Endothelial cell of umbilical vein (primary cell): ENCODE data around the gene PYM1. TPM values are rescaled to one million over a fixed set of nuclear protein-coding genes. Genes with fewer than 3 reads are reported as not detected.

ENCODE experiments used
- BruUV-seq: library from RNA; stranded (reverse); fragments of 400-500 nt; replicated peaks from 2 replicates; lab custom pipeline; 2021; lab: Mats Ljungman, UMichigan
- CTCF ChIA-PET: fragments of 300-600, 350-600 bp; sonication (Branson Sonifier 250); formaldehyde crosslinking; loops from one replicate; lab custom pipeline; 2021; ENCODE audit warnings: antibody characterized with exemption, inconsistent platforms; lab: Charles Lee
- POLR2A ChIA-PET: fragments of 300-600, 350-600 bp; sonication (Branson Sonifier 250); formaldehyde crosslinking; loops from one replicate; lab custom pipeline; 2021; ENCODE audit warnings: antibody characterized with exemption, inconsistent platforms; lab: Charles Lee
- DNase-seq: peaks from one replicate; pipeline ENCODE4 v3.0.0-alpha.2; 2011; ENCODE audit warnings: low read depth, low spot score
- FAIRE-seq: peaks from 2 replicates; lab custom pipeline; 2011; peaks lifted over from hg19 to GRCh38; lab: Jason Lieb, UNC
- H2AFZ ChIP-seq: 2 replicates; pipeline ENCODE4 v1.6.0; 2012; ENCODE audit warnings: low read depth, low read length, control low read depth, inconsistent platforms
- H3K27ac ChIP-seq: 2 replicates; pipeline ENCODE4 v1.5.1; 2011; ENCODE audit warnings: low read depth, mild to moderate bottlenecking, control low read depth, low read length, moderate library complexity; ENCODE audit not compliant: insufficient read depth
- H3K27me3 ChIP-seq, 2 experiments: 2 replicates each; pipeline versions ENCODE4 v1.6.0 to v1.6.1; 2011; ENCODE audit warnings: low read length in 2 of 2, mixed read lengths in 1 of 2; ENCODE audit not compliant: control insufficient read depth in 2 of 2, insufficient read depth in 2 of 2
- H3K36me3 ChIP-seq, 2 experiments: 2 replicates in 1 of 2; 3 replicates in 1 of 2; pipeline ENCODE4 v1.5.1; 2011; ENCODE audit warnings: low read length in 2 of 2, mild to moderate bottlenecking in 1 of 2, moderate library complexity in 1 of 2; ENCODE audit not compliant: control insufficient read depth in 2 of 2, insufficient read depth in 2 of 2; ENCODE audit errors: extremely low read depth in 1 of 2
- H3K4me1 ChIP-seq: 3 replicates; pipeline ENCODE4 v1.5.1; 2011; ENCODE audit warnings: mild to moderate bottlenecking, low read length; ENCODE audit not compliant: control insufficient read depth, insufficient read depth; ENCODE audit errors: extremely low read depth
- H3K4me2 ChIP-seq: 2 replicates; pipeline ENCODE4 v1.6.1; 2011; ENCODE audit warnings: low read length, control low read depth, mixed read lengths; ENCODE audit not compliant: insufficient read depth
- H3K4me3 ChIP-seq, 3 experiments: fragments of 200-600 bp in 1 of 3; sonication (generic), shearing (Covaris generic) in 1 of 3; replicated peaks in 1 of 3; 2 replicates each; pipeline ENCODE4 v1.5.1; 2011 to 2016; ENCODE audit warnings: control low read depth in 3 of 3, low read length in 3 of 3, mild to moderate bottlenecking in 2 of 3, inconsistent platforms in 1 of 3, low read depth in 1 of 3, moderate library complexity in 1 of 3; ENCODE audit not compliant: insufficient read depth in 1 of 3
- H3K79me2 ChIP-seq: 2 replicates; pipeline ENCODE4 v1.6.0; 2012; ENCODE audit warnings: low read length, inconsistent platforms; ENCODE audit not compliant: control insufficient read depth, insufficient read depth
- H3K9ac ChIP-seq: replicated peaks from 2 replicates; pipeline ENCODE3; 2011; ENCODE audit warnings: low read length, control low read depth; ENCODE audit not compliant: insufficient read depth; ENCODE audit errors: extremely low read depth
- H3K9me1 ChIP-seq: replicated peaks from 3 replicates; pipeline ENCODE4 v1.6.0; 2011; ENCODE audit warnings: mild to moderate bottlenecking, low read length; ENCODE audit not compliant: control insufficient read depth, insufficient read depth; ENCODE audit errors: extremely low read depth
- H3K9me3 ChIP-seq: replicated peaks from 2 replicates; pipeline ENCODE4 v1.5.1; 2012; ENCODE audit warnings: low read length, inconsistent platforms; ENCODE audit not compliant: control insufficient read depth, insufficient read depth
- H4K20me1 ChIP-seq: replicated peaks from 2 replicates; pipeline ENCODE3; 2011; ENCODE audit warnings: mild to moderate bottlenecking, low read length; ENCODE audit not compliant: control insufficient read depth, insufficient read depth; ENCODE audit errors: extremely low read depth
- FOS ChIP-seq: IDR thresholded peaks from 2 replicates; pipeline ENCODE4 v1.6.1; 2011; ENCODE audit warnings: mild to moderate bottlenecking, low read length, moderate library complexity, borderline replicate concordance; ENCODE audit not compliant: insufficient read depth
- GATA2 ChIP-seq: IDR thresholded peaks from 2 replicates; pipeline ENCODE4 v1.7.0; 2011; ENCODE audit warnings: low read depth, mild to moderate bottlenecking, moderate library complexity, mixed read lengths, low read length; ENCODE audit not compliant: insufficient read length, insufficient read depth
- JUN ChIP-seq: IDR thresholded peaks from 2 replicates; pipeline ENCODE4 v1.6.1; 2011; ENCODE audit warnings: borderline replicate concordance, low read depth; ENCODE audit not compliant: insufficient read length, insufficient read depth
- MAX ChIP-seq: IDR thresholded peaks from 2 replicates; pipeline ENCODE4 v1.6.1; 2011; ENCODE audit not compliant: insufficient read depth, insufficient read length
- MYC ChIP-seq: IDR thresholded peaks from one replicate; pipeline ENCODE4 v1.6.1; 2011; ENCODE audit warnings: mild to moderate bottlenecking, low read depth, low read length
- POLR2A ChIP-seq: IDR thresholded peaks from 2 replicates; pipeline ENCODE4 v1.6.1; 2012; ENCODE audit warnings: low read depth, mild to moderate bottlenecking, control low read depth, low read length
- dilution Hi-C: fragments of 300-500 bp; cut with MboI; formaldehyde crosslinking; loops from one replicate; pipeline ENCODE4 v1.15.0; 2019; ENCODE audit warnings: low sequenced_read_pairs; ENCODE audit not compliant: extremely low pct_ligation_motif_present
- intact Hi-C: fragments of 100-400 bp; cut with micrococcal nuclease; formaldehyde crosslinking; loops from one replicate; pipeline ENCODE4 v1.10.0; 2022
- polyA plus RNA-seq, 4 experiments: library from polyadenylated mRNA; depleted of rRNA in 3 of 4; stranded (reverse) in 3 of 4; unstranded in 1 of 4; fragments of >200 nt; gene quantifications; 2 replicates each; pipeline versions ENCODE4 v1.2.1 to v1.2.3, GENCODE V29; 2011 to 2012; ENCODE audit warnings: missing spikeins in 1 of 4
- total RNA-seq: library from RNA; stranded (reverse); gene quantifications from 2 replicates; pipeline ENCODE4 v1.2.3, GENCODE V29; 2021

The PYM1 gene
- total and polyA plus RNA-seq, 2 donors (not counting 3 experiments of a cell fraction or from before 2014, with no cell fraction given): 18.7 to 23.5 TPM

- ChIA-PET CTCF (interaction anchor here (0.6 to 3.0 kb wide), 12 partner anchors 13 to 235 kb away, joined by 3 to 34 read pairs (median 5); partner anchors contain the start of genes DGKA, DNAJC14, PA2G4 and SUOX), POLR2A (interaction anchor here (0.7 to 1.6 kb wide), 14 partner anchors 10 to 244 kb away, joined by 3 to 18 read pairs (median 4); partner anchors contain the start of genes CD63, DNAJC14, PA2G4 and SUOX)
- Histone ChIP-seq H3K9me3 (no peaks in the 10 kb centered on the region), H3K27me3 (no peaks in the 10 kb centered on the region), H3K27ac (peak overlapping the region; percentile 78), H3K79me2 (peaks cover 38% of the 10 kb centered on the region), H3K4me2 (peak overlapping the region; percentile 81), H2AFZ (peak overlapping the region; percentile 39), H3K9ac (peak overlapping the region; percentile 72), H3K4me3 (peak overlapping the region; percentile 22 to 79 (median 46)), H3K9me1 (no peaks in the 10 kb centered on the region), H4K20me1 (no peaks in the 10 kb centered on the region), H3K4me1 (peaks cover 27% of the 10 kb centered on the region), H3K36me3 (peaks cover 1 to 3% of the 10 kb centered on the region in 2 experiments)
- dilution Hi-C loops: no loop called here
- TF ChIP-seq FOS (no peak), JUN (no peak), POLR2A (peak; percentile 42), MYC (no peak), MAX (no peak), GATA2 (no peak)
- TSS peak; percentile 93 for BruUV-seq
- no peak for DNase-seq
- FAIRE-seq: no peak
- intact Hi-C loops: loop anchor here (1.0 to 2.0 kb wide), 4 partner anchors 40 to 156 kb away; partner anchors contain the start of genes DNAJC14 and SARNP
These were observed 45.4 kb upstream of the PYM1 start for GRCh38 chr12:55972911-55973598.
